Measurements from ENCODE around the gene TRAPPC4. TPM values are rescaled to one million over a fixed set of nuclear protein-coding genes. Genes with fewer than 3 reads are reported as not detected.
"Not testable (repeated sequence)": the region's sequence is repeated elsewhere in the genome, so short reads cannot be mapped to it uniquely, and the experiment has no call there.

Gene TRAPPC4
- total RNA-seq, 1 donor from 2014 or later = 141 TPM

DNA sequence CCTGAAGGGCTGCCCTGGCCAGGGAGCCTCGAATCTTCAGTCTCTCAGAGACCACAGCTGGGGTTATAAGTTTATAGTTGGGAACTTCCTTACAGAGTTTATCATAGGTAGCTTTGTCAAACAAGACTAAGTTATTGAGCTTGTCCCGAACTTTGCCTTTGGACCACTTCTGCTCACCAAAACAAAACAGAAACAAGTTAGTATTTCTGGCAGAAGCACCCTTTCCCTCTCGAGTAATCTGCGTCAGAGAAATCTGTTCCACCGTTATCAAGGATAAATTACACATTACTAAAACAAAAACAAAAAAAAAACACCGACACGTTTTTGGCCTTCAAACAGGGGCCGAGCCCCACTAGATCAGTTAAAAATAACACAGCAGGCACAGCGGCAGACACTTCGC is 1.2 kb upstream of the TRAPPC4 start:
- peak overlapping the region; percentile 99 for H3K4me3 Mint-ChIP-seq
- intact Hi-C loops (cut with micrococcal nuclease) = loop anchor here (5.0 kb wide), 1 partner anchor 190 kb away; the partner anchor contains the start of gene CBL
- not testable (repeated sequence) for DNase-seq (ENCODE audit: low spot score); H3K27me3 Mint-ChIP-seq (ENCODE audit: insufficient read depth); H3K9me3 Mint-ChIP-seq
- peaks cover 62% of the 10 kb centered on the region for H3K36me3 Mint-ChIP-seq (ENCODE audit: low read depth)
- H3K27ac Mint-ChIP-seq = peak overlapping the region; percentile 100
- H3K4me1 Mint-ChIP-seq (ENCODE audit: low read depth) = peaks cover 41% of the 10 kb centered on the region

DNA sequence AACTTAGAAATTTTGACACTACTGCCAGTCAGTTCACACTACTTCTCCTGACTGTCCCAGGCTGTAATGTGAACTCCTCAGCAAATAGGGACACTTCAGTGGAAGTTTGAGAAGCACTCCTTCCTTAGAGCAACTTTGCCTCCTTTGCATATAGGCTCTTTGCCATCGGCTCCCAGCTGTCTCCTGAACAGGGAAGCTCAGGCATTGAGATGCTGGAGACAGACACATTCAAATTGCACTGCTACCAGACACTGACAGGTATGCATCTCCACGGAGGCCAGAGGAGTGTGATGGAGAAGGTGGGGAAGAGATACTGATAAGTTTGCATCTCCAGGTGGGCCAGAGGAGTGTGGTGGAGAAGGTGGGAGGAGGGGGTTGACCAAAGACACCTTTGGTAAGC is 1.4 kb downstream of the TRAPPC4 start:
- Mint-ChIP-seq H3K4me1 (ENCODE audit: low read depth) (peaks cover 53% of the 10 kb centered on the region), H3K27ac (peak overlapping the region; percentile 100), H3K27me3 (ENCODE audit: insufficient read depth) (no peaks in the 10 kb centered on the region), H3K9me3 (no peaks in the 10 kb centered on the region), H3K4me3 (peak overlapping the region; percentile 99), H3K36me3 (ENCODE audit: low read depth) (peaks cover 58% of the 10 kb centered on the region)
- intact Hi-C loops (cut with micrococcal nuclease) = loop anchor here (2.0 to 5.0 kb wide), 2 partner anchors 91 to 187 kb away; partner anchors contain the start of gene CBL
- no peak for DNase-seq (ENCODE audit: low spot score)

DNA sequence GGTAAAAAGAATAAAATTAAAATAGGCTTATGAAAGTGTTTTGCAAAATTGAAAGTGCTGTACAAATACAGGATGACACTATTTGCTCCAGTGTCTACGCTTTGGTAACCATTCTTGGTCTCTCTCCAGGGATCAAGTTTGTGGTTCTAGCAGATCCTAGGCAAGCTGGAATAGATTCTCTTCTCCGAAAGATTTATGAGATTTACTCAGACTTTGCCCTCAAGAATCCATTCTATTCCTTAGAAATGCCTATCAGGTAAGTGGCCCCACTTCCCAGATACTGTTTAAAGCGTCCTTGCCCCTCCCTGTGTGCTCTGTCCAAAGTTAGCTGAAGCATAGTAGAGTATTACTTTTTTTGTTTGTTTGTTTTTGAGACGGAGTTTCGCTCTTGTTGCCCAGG is 3.1 kb downstream of the TRAPPC4 start:
- no peak for DNase-seq (ENCODE audit: low spot score)
- peak overlapping the region; percentile 66 for H3K4me3 Mint-ChIP-seq
- peaks cover 37% of the 10 kb centered on the region for H3K4me1 Mint-ChIP-seq (ENCODE audit: low read depth)
- intact Hi-C loops (cut with micrococcal nuclease) = no loop called here
- H3K27ac Mint-ChIP-seq = peak overlapping the region; percentile 48
- H3K27me3 Mint-ChIP-seq (ENCODE audit: insufficient read depth) = no peaks in the 10 kb centered on the region
- no peaks in the 10 kb centered on the region for H3K9me3 Mint-ChIP-seq
- peaks cover 56% of the 10 kb centered on the region for H3K36me3 Mint-ChIP-seq (ENCODE audit: low read depth)

DNA sequence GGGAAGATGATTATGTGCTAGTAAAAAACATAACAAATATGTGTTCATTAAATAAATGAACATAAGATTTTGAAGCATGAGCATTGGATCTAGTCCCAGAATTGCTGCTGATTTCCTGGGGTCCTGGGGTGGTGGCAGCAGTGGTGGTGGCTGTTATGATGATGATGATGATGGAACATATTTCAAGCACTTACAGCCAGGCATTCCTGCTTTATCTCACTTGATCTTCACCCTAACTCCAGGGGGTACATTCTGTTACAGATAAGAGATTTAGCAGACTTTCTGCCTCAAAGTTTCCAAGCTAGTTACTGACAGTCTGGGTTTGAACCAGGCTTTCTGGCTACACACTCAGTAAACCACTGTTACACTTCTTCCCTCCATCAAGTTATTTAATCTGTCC is 5.2 kb downstream of the TRAPPC4 start:
- Mint-ChIP-seq H3K4me1 (ENCODE audit: low read depth) (peaks cover 36% of the 10 kb centered on the region), H3K27ac (peak overlapping the region; percentile 7), H3K36me3 (ENCODE audit: low read depth) (peaks cover 35% of the 10 kb centered on the region), H3K4me3 (no peak overlapping the region), H3K9me3 (no peaks in the 10 kb centered on the region), H3K27me3 (ENCODE audit: insufficient read depth) (no peaks in the 10 kb centered on the region)
- no peak for DNase-seq (ENCODE audit: low spot score)
- intact Hi-C loops (cut with micrococcal nuclease) = no loop called here

DNA sequence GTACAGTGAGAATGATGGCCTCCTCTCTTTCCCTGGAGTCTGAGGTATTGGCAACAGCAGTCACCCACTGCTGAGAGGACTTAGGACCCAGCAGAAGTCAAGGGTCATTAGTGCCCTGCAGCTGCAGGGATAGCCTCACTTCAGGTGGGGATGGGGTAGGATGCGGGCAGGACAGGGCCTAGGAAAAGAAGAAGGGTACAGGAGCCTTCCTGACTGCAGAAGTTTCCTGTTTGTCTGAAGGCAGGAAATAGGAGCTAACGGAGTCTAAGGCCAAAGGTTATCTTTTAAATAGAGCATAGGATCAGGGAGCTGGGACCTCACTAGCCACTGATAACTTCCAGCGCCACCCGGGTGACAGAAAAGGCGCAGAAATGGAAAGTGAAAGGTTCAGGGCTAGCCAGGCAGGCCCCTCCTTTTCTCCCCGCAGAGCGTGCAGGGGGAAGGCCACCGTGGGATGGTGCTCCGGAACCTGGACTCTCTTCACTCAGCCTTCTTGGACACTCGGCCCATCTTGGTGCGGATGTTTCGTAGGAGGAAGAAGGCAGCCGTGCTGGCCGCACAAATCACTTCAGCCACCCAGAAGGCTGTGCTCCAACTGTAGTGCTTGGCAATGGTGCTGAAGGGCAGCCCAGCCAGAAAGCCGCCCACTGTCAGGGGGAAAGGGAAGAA is 6.0 kb downstream of the TRAPPC4 start:
- Mint-ChIP-seq H3K27ac (peak overlapping the region; percentile 19), H3K36me3 (ENCODE audit: low read depth) (peaks cover 35% of the 10 kb centered on the region), H3K9me3 (no peaks in the 10 kb centered on the region), H3K27me3 (ENCODE audit: insufficient read depth) (no peaks in the 10 kb centered on the region), H3K4me3 (no peak overlapping the region), H3K4me1 (ENCODE audit: low read depth) (peaks cover 43% of the 10 kb centered on the region)
- no peak for DNase-seq (ENCODE audit: low spot score)
- intact Hi-C loops (cut with micrococcal nuclease) = no loop called here

DNA sequence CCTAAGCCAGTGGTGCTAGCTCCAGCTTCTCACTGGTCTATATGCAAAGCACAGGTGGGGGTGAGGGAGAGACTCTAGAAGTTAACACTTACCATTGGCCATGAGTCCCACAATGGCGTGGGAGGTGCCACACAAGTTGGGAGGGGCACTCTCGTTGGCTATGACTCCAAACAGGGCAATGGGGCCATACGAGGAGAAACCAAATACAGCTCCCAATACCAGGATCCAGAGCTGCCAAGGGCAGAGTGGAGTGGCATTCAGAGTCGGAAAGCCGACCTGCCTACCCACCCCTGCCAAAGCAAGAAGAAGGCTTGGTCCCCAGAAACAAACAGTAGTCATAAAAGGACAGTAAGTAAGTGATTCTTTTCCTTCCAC is 6.5 kb downstream of the TRAPPC4 start:
- peak overlapping the region; percentile 21 for H3K27ac Mint-ChIP-seq
- intact Hi-C loops (cut with micrococcal nuclease) = no loop called here
- peaks cover 30% of the 10 kb centered on the region for H3K36me3 Mint-ChIP-seq (ENCODE audit: low read depth)
- H3K9me3 Mint-ChIP-seq = no peaks in the 10 kb centered on the region
- H3K27me3 Mint-ChIP-seq (ENCODE audit: insufficient read depth) = no peaks in the 10 kb centered on the region
- H3K4me3 Mint-ChIP-seq = no peak overlapping the region
- DNase-seq (ENCODE audit: low spot score) = no peak
- H3K4me1 Mint-ChIP-seq (ENCODE audit: low read depth) = peaks cover 43% of the 10 kb centered on the region

DNA sequence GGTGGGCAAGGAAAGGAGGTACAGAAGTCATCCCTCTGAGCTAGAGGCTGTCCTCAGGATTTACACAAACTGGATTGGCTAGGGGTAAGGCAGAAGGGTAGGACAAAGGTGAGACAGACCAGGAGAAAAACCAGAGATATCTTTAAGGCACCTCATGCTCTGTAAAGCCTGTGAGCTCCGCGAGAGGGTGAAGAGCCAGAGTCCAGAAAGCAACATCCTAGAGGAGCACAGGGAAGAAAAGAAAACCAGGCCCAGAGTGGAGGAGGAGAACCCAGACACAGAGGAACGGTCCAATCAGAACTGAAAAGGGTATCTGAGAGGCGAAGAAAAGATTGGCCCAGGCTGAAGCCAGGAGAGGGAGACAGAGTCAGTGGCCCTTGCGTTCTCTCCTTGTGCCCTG is 7.0 kb downstream of the TRAPPC4 start:
- intact Hi-C loops (cut with micrococcal nuclease) = no loop called here
- Mint-ChIP-seq H3K27ac (peak overlapping the region; percentile 21), H3K27me3 (ENCODE audit: insufficient read depth) (no peaks in the 10 kb centered on the region), H3K4me1 (ENCODE audit: low read depth) (peaks cover 40% of the 10 kb centered on the region), H3K9me3 (no peaks in the 10 kb centered on the region), H3K4me3 (no peak overlapping the region), H3K36me3 (ENCODE audit: low read depth) (peaks cover 29% of the 10 kb centered on the region)
- DNase-seq (ENCODE audit: low spot score) = no peak

DNA sequence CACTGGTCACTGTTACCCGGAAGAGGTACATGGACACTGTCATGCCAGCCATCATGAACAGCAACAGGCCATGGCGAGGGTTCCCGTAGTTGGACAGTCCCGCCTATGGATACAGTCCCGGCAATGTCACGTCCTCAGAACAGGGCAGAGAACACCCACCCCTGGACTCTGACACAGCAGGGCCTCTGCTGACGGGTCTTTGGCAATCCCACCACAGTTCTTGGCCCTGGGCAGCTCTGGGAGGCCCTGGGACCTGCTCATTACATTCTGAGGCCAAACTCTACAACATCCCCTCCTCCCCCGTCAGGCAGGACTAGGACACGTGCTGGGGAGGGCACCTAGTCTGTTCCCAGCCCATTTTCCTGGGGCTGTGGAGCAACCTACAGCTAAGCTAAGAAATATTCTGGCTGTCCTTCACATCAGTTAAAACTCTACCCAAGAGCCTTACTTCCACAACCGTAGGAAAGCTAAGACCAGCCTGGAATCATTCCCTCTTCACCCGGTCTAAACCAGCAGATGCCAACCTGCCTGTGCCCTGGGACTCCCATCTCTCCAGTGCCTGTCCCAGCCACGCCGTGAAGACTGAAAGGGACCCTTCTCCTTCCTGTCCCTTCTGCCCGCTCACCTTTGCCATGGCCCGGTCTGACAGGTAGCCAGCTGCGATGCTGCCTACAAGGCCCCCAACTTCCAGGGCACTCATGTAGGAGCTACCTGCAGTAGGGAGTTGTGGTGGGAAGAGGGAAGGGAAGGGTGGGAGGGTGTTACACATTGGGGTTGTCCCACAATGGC is 7.6 kb downstream of the TRAPPC4 start:
- H3K4me3 Mint-ChIP-seq = no peak overlapping the region
- H3K27me3 Mint-ChIP-seq (ENCODE audit: insufficient read depth) = no peaks in the 10 kb centered on the region
- DNase-seq (ENCODE audit: low spot score) = no peak
- peaks cover 39% of the 10 kb centered on the region for H3K4me1 Mint-ChIP-seq (ENCODE audit: low read depth)
- H3K9me3 Mint-ChIP-seq = no peaks in the 10 kb centered on the region
- H3K36me3 Mint-ChIP-seq (ENCODE audit: low read depth) = peaks cover 29% of the 10 kb centered on the region
- intact Hi-C loops (cut with micrococcal nuclease) = no loop called here
- peak overlapping the region; percentile 52 for H3K27ac Mint-ChIP-seq

DNA sequence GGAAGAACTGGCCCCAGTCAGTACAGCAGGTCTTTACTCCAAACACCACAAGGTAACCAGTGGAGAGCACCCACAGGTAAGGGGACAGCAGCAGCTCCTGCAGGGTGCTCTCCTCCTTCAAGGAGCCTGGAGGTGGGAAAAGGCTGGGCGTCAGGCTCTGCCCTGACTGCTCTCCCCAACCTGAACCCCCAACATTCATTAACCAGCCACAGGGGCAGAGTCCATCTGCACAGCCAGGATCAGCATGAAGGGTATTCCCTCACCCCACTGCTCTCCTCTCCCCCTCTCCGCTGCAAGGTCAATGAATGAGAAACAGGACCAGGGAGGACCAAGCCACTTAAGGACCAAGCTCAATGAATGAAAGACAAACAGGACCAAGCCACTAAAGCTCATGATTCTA is 8.4 kb downstream of the TRAPPC4 start:
- no peak overlapping the region for H3K27ac Mint-ChIP-seq
- no peak overlapping the region for H3K4me3 Mint-ChIP-seq
- H3K27me3 Mint-ChIP-seq (ENCODE audit: insufficient read depth) = no peaks in the 10 kb centered on the region
- no peak for DNase-seq (ENCODE audit: low spot score)
- intact Hi-C loops (cut with micrococcal nuclease) = no loop called here
- no peaks in the 10 kb centered on the region for H3K9me3 Mint-ChIP-seq
- peaks cover 32% of the 10 kb centered on the region for H3K4me1 Mint-ChIP-seq (ENCODE audit: low read depth)
- H3K36me3 Mint-ChIP-seq (ENCODE audit: low read depth) = peaks cover 23% of the 10 kb centered on the region

DNA sequence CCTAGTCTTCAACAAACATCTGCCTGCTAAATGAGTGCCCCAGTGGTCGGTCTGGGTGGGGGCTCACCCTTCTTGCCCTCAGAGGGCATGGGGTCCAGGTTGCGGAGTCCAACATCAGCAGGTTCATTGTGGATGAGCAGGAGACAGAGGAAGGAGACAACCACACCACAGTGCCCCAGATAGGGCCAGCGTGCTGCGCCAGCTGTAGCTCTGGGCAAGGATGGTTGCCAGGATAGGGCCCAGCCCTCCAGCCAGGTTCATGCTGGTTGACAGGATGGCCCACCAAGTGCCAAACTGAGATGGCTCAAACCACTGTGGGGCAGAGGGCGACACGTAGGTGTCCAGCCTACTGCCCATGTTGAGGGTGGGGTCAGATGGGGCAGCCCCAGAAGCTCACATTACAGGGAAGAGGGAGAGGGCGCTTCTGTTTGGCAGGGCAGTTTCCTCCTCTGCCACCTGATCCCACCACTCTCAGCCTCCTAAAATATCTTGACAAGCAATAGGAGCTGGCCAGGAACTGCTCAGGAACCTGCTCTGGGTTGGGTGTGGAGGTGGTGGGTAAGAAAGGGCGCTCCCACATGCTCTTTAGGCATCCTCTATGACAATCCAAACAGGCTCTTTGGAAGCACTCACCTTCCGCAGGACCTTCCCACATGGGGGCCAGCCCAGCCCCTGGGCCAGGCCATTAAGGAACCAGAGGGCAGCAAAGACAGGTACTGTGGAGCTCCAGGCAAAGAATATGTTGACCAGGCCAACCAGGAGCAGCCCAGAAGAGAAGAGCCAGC is 9.2 kb downstream of the TRAPPC4 start:
- Mint-ChIP-seq H3K36me3 (ENCODE audit: low read depth) (peaks cover 20% of the 10 kb centered on the region), H3K27me3 (ENCODE audit: insufficient read depth) (no peaks in the 10 kb centered on the region), H3K4me3 (no peak overlapping the region), H3K9me3 (no peaks in the 10 kb centered on the region), H3K4me1 (ENCODE audit: low read depth) (peaks cover 32% of the 10 kb centered on the region), H3K27ac (no peak overlapping the region)
- intact Hi-C loops (cut with micrococcal nuclease) = no loop called here
- no peak for DNase-seq (ENCODE audit: low spot score)

DNA sequence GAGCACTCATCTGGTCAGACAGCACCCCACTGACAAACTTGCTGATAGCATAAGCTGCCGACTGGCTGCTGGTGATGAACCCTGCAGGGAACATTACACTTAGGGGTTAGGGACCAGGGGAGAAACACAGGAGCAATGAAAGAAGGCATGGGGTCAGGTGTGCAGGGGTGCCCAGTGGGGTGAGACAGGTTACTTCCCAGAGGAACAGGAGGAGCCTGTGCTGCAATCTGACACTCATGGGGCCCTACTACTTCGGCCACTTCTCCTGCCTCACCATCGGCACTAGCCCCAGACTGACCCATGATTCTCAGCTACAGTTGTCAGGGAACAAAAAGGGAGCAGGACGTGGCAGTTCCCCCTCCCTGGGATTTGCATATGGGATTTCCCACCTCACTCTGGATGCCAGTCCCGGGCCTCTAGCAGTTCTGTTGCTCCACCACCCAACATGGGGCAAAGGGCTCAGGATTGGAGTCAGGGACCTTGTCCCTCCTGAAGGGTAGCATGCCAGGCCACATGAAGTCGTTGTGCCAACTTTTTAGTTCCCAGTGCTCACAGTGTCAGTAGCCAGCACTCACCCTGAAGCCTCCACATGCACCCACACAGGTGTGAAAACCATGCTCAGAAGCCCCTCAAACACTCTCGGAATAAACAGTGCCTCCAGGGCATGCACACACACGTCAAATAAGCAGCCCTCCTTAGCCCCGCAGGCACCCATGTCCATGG is 9.9 kb downstream of the TRAPPC4 start:
- Mint-ChIP-seq H3K9me3 (no peaks in the 10 kb centered on the region), H3K27me3 (ENCODE audit: insufficient read depth) (no peaks in the 10 kb centered on the region), H3K27ac (peak overlapping the region; percentile 31), H3K36me3 (ENCODE audit: low read depth) (peaks cover 15% of the 10 kb centered on the region), H3K4me3 (peak overlapping the region; percentile 80), H3K4me1 (ENCODE audit: low read depth) (peaks cover 29% of the 10 kb centered on the region)
- no peak for DNase-seq (ENCODE audit: low spot score)
- intact Hi-C loops (cut with micrococcal nuclease) = no loop called here

DNA sequence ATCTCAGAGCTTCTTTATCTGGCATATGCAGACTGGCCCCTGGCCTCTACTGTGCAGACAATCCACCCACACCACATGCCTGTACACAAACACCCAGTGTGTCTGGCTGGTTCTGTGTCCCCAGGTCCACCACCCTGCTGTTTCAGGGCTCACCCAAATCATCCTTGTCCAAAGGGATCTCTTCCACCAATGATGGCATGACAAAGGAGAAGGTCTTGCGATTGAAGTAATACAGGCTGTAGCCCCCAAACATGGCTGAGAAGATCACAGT is 10.4 kb downstream of the TRAPPC4 start:
- Mint-ChIP-seq H3K4me3 (peak overlapping the region; percentile 80), H3K27ac (peak overlapping the region; percentile 31), H3K4me1 (ENCODE audit: low read depth) (peaks cover 26% of the 10 kb centered on the region), H3K27me3 (ENCODE audit: insufficient read depth) (no peaks in the 10 kb centered on the region), H3K9me3 (no peaks in the 10 kb centered on the region), H3K36me3 (ENCODE audit: low read depth) (peaks cover 11% of the 10 kb centered on the region)
- intact Hi-C loops (cut with micrococcal nuclease) = no loop called here
- DNase-seq (ENCODE audit: low spot score) = no peak

Data from activated T-helper 1 cell treated with anti-CD3 and anti-CD28 coated beads, Interleukin-12 subunit alpha, Interleukin-12 subunit beta, Interleukin-2, Interleukin-4 antibody, amounts not matched to agents 30 ng/mL and 10 ng/mL and 1 ng/mL, durations not matched to agents 14 hours and 24 hours and 36 hours (primary cell).